HG03060 (cell line): ENCODE measurements around the gene NUDT17.

Experiments
- ATAC-seq: cut with Tn5 transposase; IDR thresholded peaks from one replicate; pipeline ENCODE4 v1.9.1; 2021; ENCODE audit warnings: low read depth, moderate number of reproducible peaks; ENCODE audit not compliant: unreplicated experiment

NUDT17 gene

GRCh38 chr1:145886816-145887215, 41.4 kb downstream of the NUDT17 start:
- no peak for ATAC-seq

GRCh38 chr1:145887631-145888030, 42.2 kb downstream of the NUDT17 start:
- no peak for ATAC-seq

- ATAC-seq, result no peak
These were observed 44.3 kb downstream of the NUDT17 start for GRCh38 chr1:145889722-145890121.

- no peak for ATAC-seq
These were observed 45.7 kb downstream of the NUDT17 start for GRCh38 chr1:145891143-145891542.

- no peak for ATAC-seq
These were observed 46.4 kb downstream of the NUDT17 start for GRCh38 chr1:145891587-145892485.

- ATAC-seq, result no peak
These were observed 47.2 kb downstream of the NUDT17 start for GRCh38 chr1:145892486-145893087.

GRCh38 chr1:145893306-145894055, 48.1 kb downstream of the NUDT17 start:
- ATAC-seq, result no peak

GRCh38 chr1:145895471-145895870, 50.0 kb downstream of the NUDT17 start:
- ATAC-seq, result no peak

- ATAC-seq, result no peak
These were observed 52.5 kb downstream of the NUDT17 start for GRCh38 chr1:145897969-145898368.
